Activated naive CD4-positive, alpha-beta T cell treated with anti-CD3 and anti-CD28 coated beads, Interleukin-2, amount 10 ng/mL, durations not matched to agents 7 days and 5 days (primary cell): Measurements from ENCODE around the gene DPP6.
"Not testable (repeated sequence)": the region's sequence is repeated elsewhere in the genome, so short reads cannot be mapped to it uniquely, and the experiment has no call there.

Experiments
- CTCF ChIA-PET: fragments of 350-600 bp; sonication (Branson Sonifier 250); formaldehyde crosslinking; loops from one replicate; lab custom pipeline; 2021; ENCODE audit warnings: antibody characterized with exemption; lab: Charles Lee
- DNase-seq: peaks from one replicate; pipeline ENCODE4 v3.0.0-alpha.2; 2020
- H3K27ac Mint-ChIP-seq: one replicate; pipeline ENCODE4 v1.8.0; 2021; ENCODE audit warnings: mild to moderate bottlenecking, moderate library complexity, mixed read lengths
- H3K27me3 Mint-ChIP-seq: one replicate; pipeline ENCODE4 v1.8.0; 2021; ENCODE audit warnings: mild to moderate bottlenecking, mixed read lengths
- H3K36me3 Mint-ChIP-seq: one replicate; pipeline ENCODE4 v1.8.0; 2021; ENCODE audit warnings: mixed read lengths
- H3K4me1 Mint-ChIP-seq: one replicate; pipeline ENCODE4 v1.8.0; 2021; ENCODE audit warnings: mixed read lengths
- H3K4me3 Mint-ChIP-seq: one replicate; pipeline ENCODE4 v1.8.0; 2021; ENCODE audit warnings: mild to moderate bottlenecking, moderate library complexity, mixed read lengths
- H3K9me3 Mint-ChIP-seq: one replicate; pipeline ENCODE4 v1.8.0; 2021; ENCODE audit warnings: mixed read lengths

The DPP6 gene

DNA sequence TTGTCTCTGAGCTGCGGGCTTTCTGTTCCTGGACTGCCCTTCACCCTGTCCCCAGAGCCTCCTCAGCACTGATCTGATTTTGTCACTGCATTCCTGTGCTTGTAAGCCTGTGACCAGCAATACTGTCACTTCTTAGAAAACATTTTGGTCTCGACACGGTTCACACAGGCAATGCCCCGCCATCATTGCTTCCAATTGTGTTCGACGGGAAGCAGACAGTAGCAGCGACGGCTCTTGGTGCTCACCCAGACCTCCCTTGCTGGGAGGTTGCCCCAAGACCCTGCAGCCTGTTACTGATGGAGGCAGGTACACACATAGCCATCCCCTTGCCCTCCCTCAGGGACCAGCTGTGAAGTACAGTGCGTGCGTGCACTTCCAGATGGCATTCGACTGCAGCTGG lies 99.1 kb downstream of the DPP6 start:
- H3K27me3 Mint-ChIP-seq, DNase-seq, H3K4me3 Mint-ChIP-seq, CTCF ChIA-PET, H3K36me3 Mint-ChIP-seq, H3K4me1 Mint-ChIP-seq, H3K27ac Mint-ChIP-seq: not testable (repeated sequence)
- H3K9me3 Mint-ChIP-seq: peaks cover 10% of the 10 kb centered on the region

GRCh38 chr7:154155928-154156327 lies 103.7 kb downstream of the DPP6 start:
- H3K27me3 Mint-ChIP-seq, H3K4me1 Mint-ChIP-seq, H3K36me3 Mint-ChIP-seq, H3K9me3 Mint-ChIP-seq, DNase-seq, H3K4me3 Mint-ChIP-seq, H3K27ac Mint-ChIP-seq, CTCF ChIA-PET: not testable (repeated sequence)

DNA sequence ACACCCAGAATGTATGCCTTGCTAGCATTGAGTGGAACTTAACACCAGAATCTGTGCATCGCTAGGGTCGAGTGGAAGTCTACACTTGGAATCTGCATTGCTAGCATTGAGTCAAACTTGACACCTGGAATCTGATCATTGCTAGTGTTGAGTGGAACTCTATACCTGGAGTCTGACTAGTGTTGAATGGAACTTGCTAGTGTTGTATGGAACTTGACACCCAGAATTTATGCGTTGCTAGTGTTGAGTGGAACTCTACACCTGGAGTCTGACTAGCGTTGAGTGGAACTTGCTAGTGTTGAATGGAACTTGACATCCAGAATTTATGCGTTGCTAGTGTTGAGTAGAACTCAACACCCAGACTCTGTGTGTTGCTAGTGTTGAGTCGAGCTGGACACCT lies 110.7 kb downstream of the DPP6 start:
- H3K27me3 Mint-ChIP-seq, CTCF ChIA-PET: not testable (repeated sequence)

DNA sequence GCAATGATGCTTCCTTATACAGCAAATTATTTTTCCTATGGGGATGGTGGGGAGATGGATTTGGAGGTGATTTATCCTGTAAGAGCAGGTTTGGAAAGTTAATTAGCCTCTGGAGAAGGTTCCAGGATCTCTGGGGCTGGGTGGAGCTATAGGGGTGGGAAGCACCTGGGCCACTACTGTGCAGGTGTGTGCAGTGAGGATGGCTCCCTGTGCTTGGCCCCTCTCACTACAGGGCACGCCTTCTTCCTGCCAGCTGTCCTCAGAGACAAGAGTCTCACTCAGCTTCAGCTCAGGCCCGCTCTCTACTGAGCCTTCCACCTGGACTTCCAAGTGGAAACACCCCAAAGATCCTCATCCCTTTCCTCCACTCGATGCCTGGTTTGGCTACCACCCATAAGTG lies 111.4 kb downstream of the DPP6 start:
- H3K27ac Mint-ChIP-seq, CTCF ChIA-PET, H3K27me3 Mint-ChIP-seq, H3K4me3 Mint-ChIP-seq, H3K4me1 Mint-ChIP-seq, H3K9me3 Mint-ChIP-seq, DNase-seq, H3K36me3 Mint-ChIP-seq: not testable (repeated sequence)

More for the DNA sequence above, 110.7 kb downstream of the DPP6 start:
- not testable (repeated sequence) for H3K4me3 Mint-ChIP-seq, H3K36me3 Mint-ChIP-seq, H3K9me3 Mint-ChIP-seq, H3K27ac Mint-ChIP-seq, DNase-seq, H3K4me1 Mint-ChIP-seq

- DNase-seq: no peak
- Mint-ChIP-seq H3K4me3 (no peak overlapping the region), H3K36me3 (no peaks in the 10 kb centered on the region), H3K9me3 (peaks cover 7% of the 10 kb centered on the region), H3K27me3 (no peaks in the 10 kb centered on the region), H3K4me1 (no peaks in the 10 kb centered on the region), H3K27ac (no peak overlapping the region)
- CTCF ChIA-PET: no interaction called here
Observed at GRCh38 chr7:154167051-154167450, 114.9 kb downstream of the DPP6 start.

GRCh38 chr7:154167807-154168206 lies 115.6 kb downstream of the DPP6 start:
- no peaks in the 10 kb centered on the region for H3K36me3 Mint-ChIP-seq
- H3K27me3 Mint-ChIP-seq: no peaks in the 10 kb centered on the region
- H3K9me3 Mint-ChIP-seq: peaks cover 7% of the 10 kb centered on the region
- no peak for DNase-seq
- no peak overlapping the region for H3K27ac Mint-ChIP-seq
- no peak overlapping the region for H3K4me3 Mint-ChIP-seq
- CTCF ChIA-PET: no interaction called here
- no peaks in the 10 kb centered on the region for H3K4me1 Mint-ChIP-seq

DNA sequence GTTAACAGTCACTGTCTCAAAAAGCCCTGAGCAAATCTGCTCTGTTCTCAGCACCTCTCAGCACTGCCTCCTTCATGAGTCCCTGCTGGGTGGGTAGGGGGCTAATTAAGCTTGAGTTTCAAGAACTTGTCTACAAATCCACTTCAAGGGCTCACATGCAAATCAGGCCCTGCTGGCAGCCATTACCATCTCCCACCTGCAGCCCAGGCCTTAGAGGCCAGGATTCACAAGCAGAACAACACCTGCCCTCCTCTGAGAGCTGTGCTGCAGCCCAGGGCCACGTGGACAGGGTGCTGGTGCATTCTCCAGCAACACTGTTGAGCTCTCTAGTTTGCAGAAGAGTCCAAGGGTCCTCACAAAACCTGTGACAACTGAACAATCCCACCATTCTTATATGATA lies 119.2 kb downstream of the DPP6 start:
- H3K27me3 Mint-ChIP-seq: no peaks in the 10 kb centered on the region
- H3K4me1 Mint-ChIP-seq: no peaks in the 10 kb centered on the region
- CTCF ChIA-PET: no interaction called here
- H3K27ac Mint-ChIP-seq: no peak overlapping the region
- peaks cover 2% of the 10 kb centered on the region for H3K9me3 Mint-ChIP-seq
- DNase-seq: no peak
- no peaks in the 10 kb centered on the region for H3K36me3 Mint-ChIP-seq
- H3K4me3 Mint-ChIP-seq: no peak overlapping the region

DNA sequence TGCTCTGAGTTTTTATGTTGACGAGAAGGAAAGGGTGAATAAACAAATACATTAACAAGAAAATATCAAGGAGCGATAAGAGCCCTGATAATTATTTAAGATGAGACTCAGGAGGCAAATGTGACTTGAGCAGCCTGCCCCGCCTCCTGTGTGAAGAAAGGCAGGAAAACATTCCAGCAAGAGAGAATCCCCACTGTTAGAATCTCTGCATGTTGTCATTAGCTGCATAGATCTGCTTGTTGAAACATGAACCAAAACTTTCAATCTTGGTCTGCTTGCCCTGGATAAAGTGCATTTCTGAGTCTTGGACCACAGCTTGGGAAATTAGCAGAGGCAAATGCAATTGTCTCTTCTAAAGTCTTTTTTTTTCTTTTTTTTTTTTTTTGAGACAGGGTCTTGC lies 120.0 kb downstream of the DPP6 start:
- Mint-ChIP-seq H3K27ac (no peak overlapping the region), H3K36me3 (no peaks in the 10 kb centered on the region), H3K4me1 (no peaks in the 10 kb centered on the region), H3K9me3 (peaks cover 2% of the 10 kb centered on the region), H3K27me3 (no peaks in the 10 kb centered on the region), H3K4me3 (no peak overlapping the region)
- CTCF ChIA-PET: no interaction called here
- DNase-seq: no peak

- CTCF ChIA-PET: no interaction called here
- Mint-ChIP-seq H3K36me3 (no peaks in the 10 kb centered on the region), H3K9me3 (peaks cover 4% of the 10 kb centered on the region), H3K27ac (no peak overlapping the region), H3K4me1 (no peaks in the 10 kb centered on the region), H3K4me3 (no peak overlapping the region), H3K27me3 (no peaks in the 10 kb centered on the region)
- no peak for DNase-seq
Observed at GRCh38 chr7:154177584-154177983, 125.4 kb downstream of the DPP6 start.

- Mint-ChIP-seq H3K27ac (no peak overlapping the region), H3K27me3 (no peaks in the 10 kb centered on the region), H3K36me3 (no peaks in the 10 kb centered on the region), H3K4me1 (no peaks in the 10 kb centered on the region), H3K9me3 (peaks cover 4% of the 10 kb centered on the region), H3K4me3 (no peak overlapping the region)
- no peak for DNase-seq
- CTCF ChIA-PET: no interaction called here
Observed at GRCh38 chr7:154178895-154179294, 126.7 kb downstream of the DPP6 start.

DNA sequence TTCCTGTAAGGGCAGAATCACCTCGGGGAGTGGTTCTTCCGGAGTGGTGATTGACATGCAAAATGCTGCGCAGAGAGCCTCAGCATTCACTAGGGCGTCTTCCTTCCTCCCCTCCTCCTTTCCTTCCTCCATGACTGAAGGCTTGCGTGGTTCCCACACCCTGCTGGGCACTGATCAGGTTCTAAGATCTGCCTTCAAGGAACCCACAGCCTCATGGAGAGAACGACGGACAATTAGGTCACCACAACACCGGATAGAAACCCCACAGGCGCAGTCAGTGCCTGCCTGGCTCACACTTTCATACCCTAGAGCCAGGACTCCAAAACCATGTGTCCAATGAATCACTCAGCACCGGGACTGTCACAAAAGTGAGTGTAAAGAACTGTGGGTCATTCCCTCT lies 131.3 kb downstream of the DPP6 start:
- H3K27me3 Mint-ChIP-seq: no peaks in the 10 kb centered on the region
- H3K27ac Mint-ChIP-seq: no peak overlapping the region
- no peak overlapping the region for H3K4me3 Mint-ChIP-seq
- H3K9me3 Mint-ChIP-seq: no peaks in the 10 kb centered on the region
- CTCF ChIA-PET: no interaction called here
- H3K36me3 Mint-ChIP-seq: no peaks in the 10 kb centered on the region
- H3K4me1 Mint-ChIP-seq: no peaks in the 10 kb centered on the region
- no peak for DNase-seq

DNA sequence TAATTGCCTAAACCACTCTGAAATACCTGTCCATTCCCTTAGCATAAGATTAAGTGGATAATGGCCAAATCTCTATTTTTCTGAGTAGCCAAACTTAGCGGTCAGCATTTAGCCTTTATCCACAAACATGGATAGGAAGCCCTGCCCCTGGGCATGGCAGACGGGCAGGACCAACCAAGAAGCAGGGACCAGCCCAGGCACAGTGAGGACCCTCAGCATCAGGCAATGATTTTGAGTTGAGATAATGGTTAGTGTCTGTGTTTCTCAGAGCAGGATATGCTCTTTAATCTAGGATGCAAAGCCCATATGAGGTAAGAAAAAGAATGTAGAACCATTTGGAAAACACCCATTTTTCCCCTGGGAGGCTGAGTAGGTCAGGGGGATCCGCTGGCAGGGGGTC lies 131.7 kb downstream of the DPP6 start:
- no peak overlapping the region for H3K4me3 Mint-ChIP-seq
- no peaks in the 10 kb centered on the region for H3K36me3 Mint-ChIP-seq
- no peaks in the 10 kb centered on the region for H3K27me3 Mint-ChIP-seq
- no peak for DNase-seq
- H3K4me1 Mint-ChIP-seq: no peaks in the 10 kb centered on the region
- H3K9me3 Mint-ChIP-seq: no peaks in the 10 kb centered on the region
- H3K27ac Mint-ChIP-seq: no peak overlapping the region
- CTCF ChIA-PET: no interaction called here

GRCh38 chr7:154186811-154187210 lies 134.6 kb downstream of the DPP6 start:
- no peaks in the 10 kb centered on the region for H3K27me3 Mint-ChIP-seq
- no peak overlapping the region for H3K27ac Mint-ChIP-seq
- no peaks in the 10 kb centered on the region for H3K36me3 Mint-ChIP-seq
- no peaks in the 10 kb centered on the region for H3K9me3 Mint-ChIP-seq
- H3K4me1 Mint-ChIP-seq: no peaks in the 10 kb centered on the region
- CTCF ChIA-PET: no interaction called here
- no peak overlapping the region for H3K4me3 Mint-ChIP-seq
- no peak for DNase-seq

DNA sequence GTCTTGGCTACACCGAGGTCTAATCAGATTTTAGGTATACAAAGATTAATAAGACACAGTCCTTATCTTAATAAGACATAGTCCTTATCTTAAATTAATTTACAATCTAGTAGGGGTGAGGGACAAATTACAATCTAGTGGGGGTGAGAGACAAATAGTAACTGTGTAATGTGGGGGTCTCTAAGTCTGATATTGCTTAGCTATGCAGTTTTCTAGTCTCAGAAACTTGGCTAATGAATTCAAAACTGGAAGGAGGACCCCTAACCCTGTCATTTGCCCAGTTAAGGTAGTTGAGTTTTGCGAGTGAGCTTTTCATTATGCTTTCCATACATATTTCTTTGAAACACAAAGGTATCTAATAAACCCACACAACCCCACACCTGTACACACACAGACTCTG lies 136.1 kb downstream of the DPP6 start:
- no peaks in the 10 kb centered on the region for H3K36me3 Mint-ChIP-seq
- H3K4me3 Mint-ChIP-seq: no peak overlapping the region
- H3K4me1 Mint-ChIP-seq: no peaks in the 10 kb centered on the region
- no peak for DNase-seq
- no peaks in the 10 kb centered on the region for H3K27me3 Mint-ChIP-seq
- no peaks in the 10 kb centered on the region for H3K9me3 Mint-ChIP-seq
- no peak overlapping the region for H3K27ac Mint-ChIP-seq
- CTCF ChIA-PET: no interaction called here

DNA sequence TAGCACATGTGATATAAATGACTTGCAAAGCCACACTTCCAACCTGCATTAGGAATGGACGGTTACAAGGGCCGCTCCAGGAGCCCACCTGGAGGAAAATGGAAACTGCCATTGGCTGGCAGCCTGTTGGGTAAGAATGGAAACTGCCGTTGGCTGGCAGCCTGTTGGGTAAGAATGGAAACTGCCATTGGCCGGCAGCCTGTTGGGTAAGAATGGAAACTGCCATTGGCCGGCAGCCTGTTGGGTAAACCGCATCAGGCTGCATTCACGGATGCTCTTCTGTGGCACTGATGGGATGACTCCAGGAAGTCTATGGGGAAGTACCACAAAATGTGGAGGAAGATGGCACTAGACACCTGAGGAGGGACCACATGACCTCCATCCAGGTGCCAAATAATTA lies 143.1 kb downstream of the DPP6 start:
- CTCF ChIA-PET: no interaction called here
- H3K9me3 Mint-ChIP-seq: peaks cover 8% of the 10 kb centered on the region

GRCh38 chr7:154198481-154198880 lies 146.3 kb downstream of the DPP6 start:
- Mint-ChIP-seq H3K27ac (no peak overlapping the region), H3K36me3 (no peaks in the 10 kb centered on the region), H3K9me3 (peaks cover 11% of the 10 kb centered on the region), H3K4me3 (no peak overlapping the region), H3K27me3 (no peaks in the 10 kb centered on the region), H3K4me1 (no peaks in the 10 kb centered on the region)
- no peak for DNase-seq
- CTCF ChIA-PET: no interaction called here

More for the DNA sequence above, 143.1 kb downstream of the DPP6 start:
- H3K27me3 Mint-ChIP-seq: no peaks in the 10 kb centered on the region
- H3K4me1 Mint-ChIP-seq: no peaks in the 10 kb centered on the region
- no peaks in the 10 kb centered on the region for H3K36me3 Mint-ChIP-seq
- no peak overlapping the region for H3K4me3 Mint-ChIP-seq
- H3K27ac Mint-ChIP-seq: no peak overlapping the region
- no peak for DNase-seq
